CD8-positive, alpha-beta memory T cell (primary cell): Measurements from ENCODE around the gene ZFTA. TPM values are rescaled to one million over a fixed set of nuclear protein-coding genes. Genes with fewer than 3 reads are reported as not detected.

Experiments
- CTCF ChIA-PET: fragments of 350-600 bp; sonication (Branson Sonifier 250); formaldehyde crosslinking; loops from one replicate; lab custom pipeline; 2021; ENCODE audit warnings: antibody characterized with exemption; lab: Charles Lee
- POLR2A ChIA-PET: fragments of 350-600 bp; sonication (Branson Sonifier 250); formaldehyde crosslinking; loops from one replicate; lab custom pipeline; 2021; ENCODE audit warnings: antibody characterized with exemption; lab: Charles Lee
- DNase-seq, 5 donors: peaks; one replicate each; pipeline versions ENCODE4 v3.0.0 to v3.0.0-alpha.2; 2020 to 2022; ENCODE audit warnings: mixed read lengths in 1 of 5
- H3K27ac ChIP-seq: one replicate; pipeline ENCODE4 v1.7.0; 2013; ENCODE audit warnings: low read depth, mild to moderate bottlenecking, low read length, moderate library complexity
- H3K27me3 ChIP-seq: 2 replicates; pipeline ENCODE4 v1.7.0; 2013; ENCODE audit warnings: low read length, mild to moderate bottlenecking; ENCODE audit not compliant: insufficient read depth, poor library complexity, severe bottlenecking
- H3K36me3 ChIP-seq: 2 replicates; pipeline ENCODE4 v1.7.0; 2013; ENCODE audit warnings: mild to moderate bottlenecking, low read length, moderate library complexity; ENCODE audit not compliant: insufficient read depth
- H3K4me1 ChIP-seq: 2 replicates; pipeline ENCODE4 v1.7.0; 2013; ENCODE audit warnings: mild to moderate bottlenecking, low read length, moderate library complexity; ENCODE audit not compliant: insufficient read depth
- H3K4me3 ChIP-seq: 2 replicates; pipeline ENCODE4 v1.7.0; 2013; ENCODE audit warnings: mild to moderate bottlenecking, low read length
- H3K9me3 ChIP-seq: 2 replicates; pipeline ENCODE4 v1.7.0; 2013; ENCODE audit warnings: mild to moderate bottlenecking, low read length
- H3K27ac Mint-ChIP-seq, 8 donors: one replicate each; pipeline ENCODE4 v1.8.0; 2020 to 2021; ENCODE audit warnings: mixed read lengths in 8 of 8, mild to moderate bottlenecking in 6 of 8, inconsistent platforms in 3 of 8, moderate library complexity in 3 of 8
- H3K27me3 Mint-ChIP-seq, 2 donors: one replicate each; pipeline ENCODE4 v1.8.0; 2020 to 2021; ENCODE audit warnings: mixed read lengths in 2 of 2, mild to moderate bottlenecking in 1 of 2, moderate library complexity in 1 of 2
- H3K36me3 Mint-ChIP-seq, 3 donors: one replicate each; pipeline ENCODE4 v1.8.0; 2020 to 2021; ENCODE audit warnings: mixed read lengths in 3 of 3, inconsistent platforms in 1 of 3, mild to moderate bottlenecking in 1 of 3
- H3K4me1 Mint-ChIP-seq, 3 donors: one replicate each; pipeline ENCODE4 v1.8.0; 2020 to 2021; ENCODE audit warnings: mixed read lengths in 3 of 3, inconsistent platforms in 1 of 3, mild to moderate bottlenecking in 1 of 3
- H3K4me3 Mint-ChIP-seq, 7 donors: one replicate each; pipeline ENCODE4 v1.8.0; 2020 to 2021; ENCODE audit warnings: mixed read lengths in 7 of 7, mild to moderate bottlenecking in 6 of 7, moderate library complexity in 4 of 7, inconsistent platforms in 2 of 7
- H3K9me3 Mint-ChIP-seq, 5 donors: one replicate each; pipeline ENCODE4 v1.8.0; 2020 to 2022; ENCODE audit warnings: mixed read lengths in 5 of 5, mild to moderate bottlenecking in 3 of 5, moderate library complexity in 2 of 5, inconsistent platforms in 1 of 5
- polyA plus RNA-seq: library from polyadenylated mRNA; unstranded; fragments of 300-500 nt; fragmentation: Illumina TruSeq; gene quantifications from one replicate; pipeline ENCODE4 v1.2.3, GENCODE V29; 2021
- total RNA-seq, 2 experiments: library from RNA; stranded (reverse); gene quantifications; one replicate each; pipeline ENCODE4 v1.2.3, GENCODE V29; 2021

ZFTA gene
- 1 to 10 TPM; 7.0 to 7.6 TPM for total RNA-seq
- 0.37 TPM for polyA plus RNA-seq

GRCh38 chr11:63768237-63769041, at the start of gene ZFTA:
Gene ZFTA, minus strand, starts transcription at chr11:63768775. Its CDS starts 153 bp downstream, at chr11:63768622.
- peak within 1 kb of the TSS; percentile 64 for H3K27ac ChIP-seq
- H3K4me1 ChIP-seq: peaks cover 8% of the 10 kb centered on the region
- H3K27me3 Mint-ChIP-seq: peaks cover 4 to 9% of the 10 kb centered on the region in 2 donors
- peak; percentile 50 to 76 (median 63) for DNase-seq
- no peaks in the 10 kb centered on the region for H3K9me3 Mint-ChIP-seq
- H3K36me3 Mint-ChIP-seq: peaks cover 0 to 7% (median 0%) of the 10 kb centered on the region in 3 donors
- no peaks in the 10 kb centered on the region for H3K36me3 ChIP-seq
- POLR2A ChIA-PET: interaction anchor here (0.5 to 0.7 kb wide), 2 partner anchors 70 to 570 kb away, joined by 3 to 15 read pairs; no protein-coding TSS in a partner anchor
- H3K4me3 Mint-ChIP-seq: peak within 1 kb of the TSS; percentile 87 to 99 (median 95)
- H3K4me3 ChIP-seq: peak within 1 kb of the TSS; percentile 76
- H3K9me3 ChIP-seq: no peaks in the 10 kb centered on the region
- peaks cover 8 to 17% (median 9%) of the 10 kb centered on the region in 3 donors for H3K4me1 Mint-ChIP-seq
- H3K27ac Mint-ChIP-seq: peak within 1 kb of the TSS in 7 of 8 donors; percentile 23 to 91 (median 83)
- H3K27me3 ChIP-seq: no peaks in the 10 kb centered on the region
- CTCF ChIA-PET: interaction anchor here (0.7 to 2.7 kb wide), 12 partner anchors 10 to 384 kb away, joined by 3 to 14 read pairs (median 4); partner anchors contain the start of gene ATL3

DNA sequence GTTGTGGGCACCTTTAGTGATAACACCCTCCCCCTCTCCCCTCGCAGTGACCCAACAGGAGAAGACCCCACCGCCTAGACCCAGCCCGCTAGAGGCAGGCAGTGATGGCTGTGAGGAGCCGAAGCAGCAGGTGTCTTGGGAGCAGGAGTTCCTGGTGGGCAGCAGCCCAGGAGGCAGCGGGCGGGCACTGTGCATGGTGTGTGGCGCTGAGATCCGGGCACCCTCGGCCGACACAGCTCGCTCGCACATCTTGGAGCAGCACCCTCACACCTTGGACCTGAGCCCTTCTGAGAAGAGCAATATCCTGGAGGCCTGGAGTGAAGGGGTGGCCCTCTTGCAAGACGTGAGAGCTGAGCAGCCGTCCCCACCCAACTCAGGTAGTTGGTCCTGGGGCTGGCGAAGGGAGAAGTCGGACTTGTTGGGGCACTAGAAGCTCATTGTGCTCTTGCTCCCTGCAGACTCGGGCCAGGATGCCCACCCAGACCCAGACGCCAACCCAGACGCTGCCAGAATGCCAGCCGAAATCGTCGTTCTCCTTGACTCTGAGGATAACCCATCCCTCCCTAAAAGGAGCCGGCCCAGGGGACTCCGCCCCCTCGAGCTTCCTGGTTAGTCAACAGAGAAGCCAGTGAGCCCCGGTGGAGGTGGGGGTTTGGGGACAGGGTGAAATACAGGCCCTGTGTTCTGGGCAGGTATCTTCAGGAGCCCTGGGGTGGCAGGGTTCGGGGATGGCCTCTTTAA, 49.4 kb upstream of the ZFTA start:
- Histone ChIP-seq H3K27me3 (no peaks in the 10 kb centered on the region), H3K36me3 (peaks cover 8% of the 10 kb centered on the region), H3K27ac (no peak overlapping the region), H3K4me3 (no peak overlapping the region), H3K4me1 (peaks cover 14% of the 10 kb centered on the region), H3K9me3 (no peaks in the 10 kb centered on the region)
- no peaks in the 10 kb centered on the region for H3K9me3 Mint-ChIP-seq
- ChIA-PET CTCF (no interaction called here), POLR2A (no interaction called here)
- no peak for DNase-seq
- no peak overlapping the region for H3K4me3 Mint-ChIP-seq
- H3K27ac Mint-ChIP-seq: peak overlapping the region in 1 of 8 donors; percentile 47
- H3K4me1 Mint-ChIP-seq: peaks cover 15 to 23% (median 20%) of the 10 kb centered on the region in 3 donors
- H3K27me3 Mint-ChIP-seq: no peaks in the 10 kb centered on the region
- H3K36me3 Mint-ChIP-seq: peaks cover 3 to 55% (median 14%) of the 10 kb centered on the region in 3 donors

DNA sequence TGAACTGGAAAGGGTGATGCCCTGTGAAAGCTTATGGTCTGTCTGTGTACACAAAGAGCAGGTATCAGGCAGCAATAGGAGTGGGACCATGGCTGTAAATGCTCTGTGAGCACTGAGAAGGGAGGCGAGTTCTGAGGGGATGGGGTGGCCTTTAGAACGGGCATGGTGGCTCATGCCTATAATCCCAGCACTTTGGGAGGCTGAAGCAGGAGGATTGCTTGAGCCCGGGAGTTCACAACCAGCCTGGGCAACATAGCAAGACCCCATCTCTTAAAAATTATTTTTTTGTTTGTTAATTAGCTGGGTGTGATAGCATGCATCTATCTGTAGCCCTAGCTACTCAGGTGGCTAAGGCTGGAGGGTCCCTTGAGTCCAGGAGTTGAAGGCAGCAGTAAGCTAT, 48.2 kb upstream of the ZFTA start:
- peaks cover 21 to 30% (median 25%) of the 10 kb centered on the region in 3 donors for H3K4me1 Mint-ChIP-seq
- no peaks in the 10 kb centered on the region for H3K27me3 Mint-ChIP-seq
- H3K4me3 ChIP-seq: no peak overlapping the region
- no peaks in the 10 kb centered on the region for H3K9me3 Mint-ChIP-seq
- H3K36me3 ChIP-seq: peaks cover 6% of the 10 kb centered on the region
- H3K27me3 ChIP-seq: no peaks in the 10 kb centered on the region
- no peak overlapping the region for H3K4me3 Mint-ChIP-seq
- H3K27ac ChIP-seq: no peak overlapping the region
- DNase-seq: no peak
- ChIA-PET CTCF (no interaction called here), POLR2A (no interaction called here)
- no peaks in the 10 kb centered on the region for H3K9me3 ChIP-seq
- H3K36me3 Mint-ChIP-seq: peaks cover 3 to 44% (median 8%) of the 10 kb centered on the region in 3 donors
- peaks cover 14% of the 10 kb centered on the region for H3K4me1 ChIP-seq
- peak overlapping the region in 1 of 8 donors; percentile 25 for H3K27ac Mint-ChIP-seq

- H3K4me3 ChIP-seq: no peak overlapping the region
- no peaks in the 10 kb centered on the region for H3K27me3 Mint-ChIP-seq
- no peak overlapping the region for H3K27ac ChIP-seq
- no peaks in the 10 kb centered on the region for H3K27me3 ChIP-seq
- H3K36me3 ChIP-seq: peaks cover under 1% of the 10 kb centered on the region
- no peaks in the 10 kb centered on the region for H3K9me3 Mint-ChIP-seq
- H3K4me1 ChIP-seq: peaks cover 14% of the 10 kb centered on the region
- H3K4me3 Mint-ChIP-seq: peak overlapping the region in 2 of 7 donors; percentile 37 to 38
- H3K36me3 Mint-ChIP-seq: peaks cover 3 to 38% (median 8%) of the 10 kb centered on the region in 3 donors
- peaks cover 21 to 30% (median 25%) of the 10 kb centered on the region in 3 donors for H3K4me1 Mint-ChIP-seq
- CTCF ChIA-PET: no interaction called here
- H3K27ac Mint-ChIP-seq: peak overlapping the region in 4 of 8 donors; percentile 5 to 30 (median 20)
- no peak for DNase-seq
- no peaks in the 10 kb centered on the region for H3K9me3 ChIP-seq
- POLR2A ChIA-PET: no interaction called here
Observed at GRCh38 chr11:63816166-63816565, 47.6 kb upstream of the ZFTA start.

GRCh38 chr11:63814383-63814736, 45.8 kb upstream of the ZFTA start:
- Histone ChIP-seq H3K27ac (no peak overlapping the region), H3K4me3 (peak overlapping the region; percentile 73), H3K36me3 (no peaks in the 10 kb centered on the region), H3K4me1 (peaks cover 14% of the 10 kb centered on the region), H3K9me3 (no peaks in the 10 kb centered on the region), H3K27me3 (no peaks in the 10 kb centered on the region)
- CTCF ChIA-PET: interaction anchor here (1.1 kb wide), 1 partner anchor 132 kb away, joined by 3 read pairs; no protein-coding TSS in a partner anchor
- H3K9me3 Mint-ChIP-seq: no peaks in the 10 kb centered on the region
- POLR2A ChIA-PET: interaction anchor here (0.6 kb wide), 2 partner anchors 24 to 29 kb away, joined by 4 to 5 read pairs; partner anchors contain the start of gene MARK2
- H3K36me3 Mint-ChIP-seq: peaks cover 3 to 26% (median 3%) of the 10 kb centered on the region in 3 donors
- no peak for DNase-seq
- H3K27ac Mint-ChIP-seq: peak overlapping the region in 7 of 8 donors; percentile 0 to 86 (median 43)
- peaks cover 21 to 30% (median 25%) of the 10 kb centered on the region in 3 donors for H3K4me1 Mint-ChIP-seq
- H3K27me3 Mint-ChIP-seq: no peaks in the 10 kb centered on the region
- H3K4me3 Mint-ChIP-seq: peak overlapping the region; percentile 61 to 90 (median 77)

DNA sequence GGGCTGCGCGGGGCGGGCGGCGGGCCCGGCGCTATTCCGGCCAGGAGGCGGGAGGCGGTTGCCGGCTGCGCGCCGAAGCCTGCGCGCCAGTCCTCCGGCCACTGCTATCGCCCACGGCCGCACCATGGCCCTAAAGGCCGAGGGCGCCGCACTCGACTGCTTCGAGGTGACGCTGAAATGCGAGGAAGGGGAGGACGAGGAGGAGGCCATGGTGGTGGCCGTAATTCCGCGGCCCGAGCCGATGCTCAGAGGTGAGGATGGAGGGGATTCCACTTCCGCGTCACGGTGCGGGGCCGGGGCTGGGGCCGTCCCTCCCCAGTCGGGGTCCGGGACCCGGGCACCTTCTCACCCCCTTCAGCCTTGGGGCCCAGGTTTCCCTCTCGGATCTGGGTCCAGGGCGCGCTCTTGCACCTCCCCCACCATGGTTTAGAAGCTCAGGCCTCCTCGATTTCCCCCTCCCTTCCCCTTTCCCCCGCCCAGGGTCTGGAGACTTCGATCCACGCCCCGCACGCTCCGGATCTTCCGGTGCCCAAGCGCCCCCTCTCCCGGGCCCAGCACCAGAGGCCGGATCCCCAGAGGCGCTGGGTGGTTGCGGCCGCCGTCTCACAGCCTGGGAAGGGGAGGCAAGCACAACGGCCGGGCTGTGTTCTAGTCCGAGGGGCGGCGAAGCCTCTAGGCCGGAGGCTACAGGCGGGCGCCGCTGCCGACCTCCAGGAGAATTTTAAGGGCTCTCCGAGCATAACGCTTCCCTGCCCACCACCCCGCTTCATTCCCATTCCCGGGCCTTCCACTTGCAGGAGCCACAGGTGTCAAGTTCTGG, 45.2 kb upstream of the ZFTA start:
- no peaks in the 10 kb centered on the region for H3K36me3 ChIP-seq
- H3K9me3 Mint-ChIP-seq: no peaks in the 10 kb centered on the region
- no peaks in the 10 kb centered on the region for H3K9me3 ChIP-seq
- CTCF ChIA-PET: interaction anchor here (1.1 kb wide), 1 partner anchor 132 kb away, joined by 3 read pairs; no protein-coding TSS in a partner anchor
- POLR2A ChIA-PET: interaction anchor here (0.6 kb wide), 2 partner anchors 25 to 28 kb away, joined by 4 to 5 read pairs; partner anchors contain the start of gene MARK2
- peak overlapping the region; percentile 73 for H3K4me3 ChIP-seq
- peak overlapping the region in 5 of 8 donors; percentile 42 to 86 (median 56) for H3K27ac Mint-ChIP-seq
- H3K36me3 Mint-ChIP-seq: peaks cover 3 to 23% (median 3%) of the 10 kb centered on the region in 3 donors
- H3K4me1 ChIP-seq: peaks cover 14% of the 10 kb centered on the region
- no peaks in the 10 kb centered on the region for H3K27me3 ChIP-seq
- peaks cover 21 to 30% (median 25%) of the 10 kb centered on the region in 3 donors for H3K4me1 Mint-ChIP-seq
- no peaks in the 10 kb centered on the region for H3K27me3 Mint-ChIP-seq
- H3K27ac ChIP-seq: peak overlapping the region; percentile 47
- DNase-seq: peak; percentile 10 to 51 (median 19)
- peak overlapping the region; percentile 61 to 90 (median 77) for H3K4me3 Mint-ChIP-seq

- peaks cover 21 to 30% (median 25%) of the 10 kb centered on the region in 3 donors for H3K4me1 Mint-ChIP-seq
- CTCF ChIA-PET: interaction anchor here (1.1 kb wide), 1 partner anchor 133 kb away, joined by 3 read pairs; no protein-coding TSS in a partner anchor
Observed at GRCh38 chr11:63813035-63813562, 44.5 kb upstream of the ZFTA start, which contains the start of gene SPINDOC. Gene SPINDOC, plus strand, starts transcription at chr11:63813456. Its CDS starts 231 bp downstream, at chr11:63813687.

More at GRCh38 chr11:63813035-63813562, 44.5 kb upstream of the ZFTA start, which contains the start of gene SPINDOC:
- peak within 1 kb of the TSS; percentile 0 to 86 (median 50) for H3K27ac Mint-ChIP-seq
- no peaks in the 10 kb centered on the region for H3K9me3 Mint-ChIP-seq
- Histone ChIP-seq H3K4me3 (peak within 1 kb of the TSS; percentile 73), H3K27ac (peak within 1 kb of the TSS; percentile 47), H3K4me1 (peaks cover 14% of the 10 kb centered on the region), H3K36me3 (no peaks in the 10 kb centered on the region), H3K27me3 (no peaks in the 10 kb centered on the region), H3K9me3 (no peaks in the 10 kb centered on the region)
- H3K36me3 Mint-ChIP-seq: peaks cover 3 to 16% (median 3%) of the 10 kb centered on the region in 3 donors
- H3K27me3 Mint-ChIP-seq: no peaks in the 10 kb centered on the region
- peak within 1 kb of the TSS; percentile 77 to 90 (median 80) for H3K4me3 Mint-ChIP-seq
- DNase-seq: peak; percentile 63 to 79 (median 67)
- POLR2A ChIA-PET: interaction anchor here (0.5 to 0.6 kb wide), 2 partner anchors 35 to 364 kb away, joined by 3 to 4 read pairs; no protein-coding TSS in a partner anchor
